C4-2B (cell line): Measurements from ENCODE around the gene KCNQ1OT1.

Source experiments
- H3K27ac ChIP-seq: fragments of 450-650 bp; 2 replicates; pipeline ENCODE4 v1.5.1; 2017
- CTCF ChIP-seq: fragments of 450-650 bp; conservative IDR thresholded peaks from 2 replicates; pipeline ENCODE4 v1.5.1; 2017; ENCODE audit warnings: mild to moderate bottlenecking
- ZFX ChIP-seq: fragments of 450-650 bp; IDR thresholded peaks from 2 replicates; pipeline ENCODE4 v1.6.1; 2017

Gene KCNQ1OT1

GRCh38 chr11:2724104-2724503, 24.3 kb upstream of the KCNQ1OT1 start:
- TF ChIP-seq CTCF, result no peak
- TF ChIP-seq ZFX, result no peak
- H3K27ac ChIP-seq, result no peak overlapping the region

- H3K27ac ChIP-seq, result no peak overlapping the region
Measured at GRCh38 chr11:2722955-2723354, 23.2 kb upstream of the KCNQ1OT1 start.

GRCh38 chr11:2721210-2721916, 21.6 kb upstream of the KCNQ1OT1 start:
- H3K27ac ChIP-seq, result no peak overlapping the region
- no peak for TF ChIP-seq CTCF
- no peak for TF ChIP-seq ZFX

More at GRCh38 chr11:2722955-2723354, 23.2 kb upstream of the KCNQ1OT1 start:
- TF ChIP-seq CTCF (no peak), ZFX (no peak)

- TF ChIP-seq ZFX (no peak), CTCF (no peak)
- no peak overlapping the region for H3K27ac ChIP-seq
Measured at GRCh38 chr11:2719831-2720590, 20.2 kb upstream of the KCNQ1OT1 start.

- H3K27ac ChIP-seq, result no peak overlapping the region
- TF ChIP-seq CTCF, result no peak
- TF ChIP-seq ZFX, result no peak
Measured at GRCh38 chr11:2718817-2719438, 19.1 kb upstream of the KCNQ1OT1 start.

GRCh38 chr11:2717561-2718325, 17.9 kb upstream of the KCNQ1OT1 start:
- TF ChIP-seq CTCF (no peak), ZFX (no peak)
- no peak overlapping the region for H3K27ac ChIP-seq
